ENCODE results near the gene MMP15.
"Not testable (repeated sequence)": the region's sequence is repeated elsewhere in the genome, so short reads cannot be mapped to it uniquely, and the experiment has no call there.

The MMP15 gene

DNA sequence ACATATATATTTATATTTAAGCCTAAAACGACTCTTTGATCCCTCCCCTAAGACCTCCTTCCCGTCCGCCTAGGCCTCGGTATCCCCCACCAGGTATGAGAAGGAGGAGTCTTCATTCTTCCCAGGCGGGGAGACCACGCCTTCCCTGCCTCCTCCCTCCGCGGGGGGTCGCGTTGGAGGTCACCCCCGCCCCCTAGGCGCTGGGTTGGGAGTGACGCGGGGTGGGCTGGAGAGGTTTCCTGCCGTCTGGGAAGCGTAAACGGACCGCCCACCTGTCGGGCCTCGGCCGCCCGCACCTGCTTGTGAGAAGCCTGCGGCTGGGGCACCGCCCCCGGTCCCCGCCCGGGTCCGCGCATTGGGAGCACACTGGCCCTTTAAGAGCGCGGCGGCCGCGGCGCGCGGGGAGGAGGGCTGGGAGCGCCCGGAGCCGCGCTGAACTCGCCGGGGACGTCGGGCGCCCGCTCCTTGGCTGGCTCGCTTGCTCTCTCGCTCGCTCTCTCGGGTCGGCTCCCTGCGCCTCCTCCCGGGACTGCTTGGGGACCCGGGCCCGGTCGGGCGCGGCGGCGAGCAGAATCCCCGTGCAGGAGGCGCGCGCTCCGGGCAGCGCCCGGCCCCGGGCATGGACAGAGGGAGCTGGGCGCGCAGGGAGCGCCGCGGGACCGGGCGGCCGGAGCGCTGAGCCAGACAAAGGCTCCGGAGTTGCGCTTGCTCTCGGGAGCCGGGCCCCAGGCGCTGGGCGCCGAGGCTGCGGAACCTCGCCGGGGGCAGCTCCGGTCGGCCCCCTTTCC lies at the start of gene MMP15:
Gene MMP15, plus strand, starts transcription at position 404 of the 788 bp plus-strand sequence. CDS start 597 bp downstream, outside the sequence.
- peak; percentile 92 for DNase-seq

GRCh38 chr16:57976331-57976796 lies 49.2 kb upstream of the MMP15 start:
- DNase-seq: no peak

- no peak for DNase-seq
These were observed 48.0 kb upstream of the MMP15 start for GRCh38 chr16:57977418-57978069.

GRCh38 chr16:57978070-57978465 lies 47.5 kb upstream of the MMP15 start:
- DNase-seq: not testable (repeated sequence)

DNA sequence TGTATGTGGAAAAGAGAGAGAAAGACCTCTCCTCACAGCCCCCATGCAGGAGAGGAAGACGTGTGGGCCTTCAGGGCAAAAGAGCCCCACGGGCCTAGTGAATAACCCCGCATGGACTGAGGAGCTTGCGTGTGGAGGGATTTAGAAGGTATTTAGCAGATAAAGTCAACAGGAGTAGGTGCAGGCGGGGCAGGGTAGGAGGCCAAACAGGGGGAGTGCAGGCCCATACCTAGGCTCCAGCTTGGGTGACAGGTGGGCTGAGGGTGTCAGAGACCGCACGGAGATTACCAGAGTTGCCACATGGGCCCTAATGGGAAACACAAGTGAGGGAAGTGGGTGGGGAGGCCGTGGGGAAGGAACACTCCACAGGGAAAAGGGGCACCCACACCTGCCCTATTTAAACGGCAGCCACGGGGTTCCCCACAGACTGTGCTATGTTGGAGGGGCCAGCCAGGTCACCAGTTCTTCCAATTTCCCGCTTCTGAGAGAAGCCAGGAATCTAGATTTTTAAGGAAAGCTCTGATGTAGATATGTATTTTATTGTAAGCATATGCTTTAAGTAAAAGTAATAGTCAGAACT lies 46.5 kb upstream of the MMP15 start:
- DNase-seq: no peak

DNA sequence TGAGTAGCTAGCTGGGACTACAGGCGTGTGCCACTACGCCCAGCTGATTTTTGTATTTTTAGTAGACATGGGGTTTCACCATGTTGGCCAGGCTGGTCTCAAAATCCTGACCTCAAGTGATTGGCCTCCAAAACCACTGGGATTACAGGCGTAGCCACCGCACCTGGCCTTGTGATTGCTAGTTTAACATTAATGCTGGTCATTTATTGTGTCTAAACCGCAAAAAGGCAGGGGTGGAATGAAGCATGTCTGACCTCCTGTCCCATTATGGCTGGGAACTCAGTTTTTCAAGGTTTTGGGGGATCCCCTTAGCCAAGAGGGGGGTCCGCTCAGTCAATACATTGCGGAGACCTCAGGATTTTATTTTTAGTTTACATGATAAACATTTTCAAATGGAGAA lies 43.9 kb upstream of the MMP15 start:
- DNase-seq: no peak

- DNase-seq: no peak
These were observed 43.2 kb upstream of the MMP15 start for GRCh38 chr16:57982385-57982784.

- no peak for DNase-seq
These were observed 40.9 kb upstream of the MMP15 start for GRCh38 chr16:57984443-57985203.

DNA sequence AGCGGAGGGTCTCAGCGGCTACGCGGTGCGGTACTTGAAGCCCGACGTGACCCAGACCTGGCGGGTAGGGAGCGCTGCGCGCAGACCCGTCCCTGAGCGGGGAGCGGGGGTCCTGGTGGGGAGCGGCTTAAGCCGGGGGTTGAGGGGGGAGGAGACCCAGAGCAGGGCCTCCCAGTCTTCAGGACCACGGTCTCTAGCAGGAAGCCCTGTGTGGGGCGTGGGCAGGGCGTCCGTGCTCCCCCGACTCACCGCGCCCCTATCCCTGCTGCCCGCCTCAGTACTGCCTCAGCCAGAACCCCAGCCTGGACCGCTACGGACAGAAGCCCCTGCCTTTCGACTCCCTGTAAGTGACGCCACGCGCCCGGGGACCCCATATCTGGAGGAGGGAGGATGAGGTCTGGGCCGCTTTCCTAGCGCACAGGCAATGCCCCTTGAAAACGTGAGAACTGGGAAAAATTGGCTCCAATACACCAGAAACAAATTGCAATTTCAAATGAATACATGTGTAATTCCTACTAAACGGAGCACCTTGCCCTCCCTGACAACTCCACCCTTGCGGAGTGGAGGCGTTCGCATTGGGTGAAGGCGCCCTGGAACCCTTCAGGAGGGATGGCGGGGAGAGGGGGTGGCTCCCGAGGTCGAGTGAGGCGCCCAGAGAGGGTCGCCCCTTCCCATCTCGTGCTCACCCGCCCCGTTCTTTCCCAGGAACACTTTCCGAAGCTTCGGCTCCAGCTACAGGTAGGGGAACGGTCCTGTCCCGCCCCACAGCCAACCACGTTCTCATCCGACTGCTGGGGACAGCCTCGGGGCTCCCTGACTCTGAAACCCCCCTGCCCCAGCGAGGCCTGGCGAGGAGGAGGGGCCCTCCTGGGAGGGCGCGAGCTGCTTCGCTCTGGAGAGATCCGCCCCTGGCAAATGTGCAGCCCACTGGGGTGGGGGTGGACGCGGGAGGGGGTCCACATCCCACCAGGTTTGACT lies 40.1 kb upstream of the MMP15 start:
- DNase-seq: no peak

- DNase-seq: no peak
These were observed 39.4 kb upstream of the MMP15 start for GRCh38 chr16:57986196-57986595.

DNA sequence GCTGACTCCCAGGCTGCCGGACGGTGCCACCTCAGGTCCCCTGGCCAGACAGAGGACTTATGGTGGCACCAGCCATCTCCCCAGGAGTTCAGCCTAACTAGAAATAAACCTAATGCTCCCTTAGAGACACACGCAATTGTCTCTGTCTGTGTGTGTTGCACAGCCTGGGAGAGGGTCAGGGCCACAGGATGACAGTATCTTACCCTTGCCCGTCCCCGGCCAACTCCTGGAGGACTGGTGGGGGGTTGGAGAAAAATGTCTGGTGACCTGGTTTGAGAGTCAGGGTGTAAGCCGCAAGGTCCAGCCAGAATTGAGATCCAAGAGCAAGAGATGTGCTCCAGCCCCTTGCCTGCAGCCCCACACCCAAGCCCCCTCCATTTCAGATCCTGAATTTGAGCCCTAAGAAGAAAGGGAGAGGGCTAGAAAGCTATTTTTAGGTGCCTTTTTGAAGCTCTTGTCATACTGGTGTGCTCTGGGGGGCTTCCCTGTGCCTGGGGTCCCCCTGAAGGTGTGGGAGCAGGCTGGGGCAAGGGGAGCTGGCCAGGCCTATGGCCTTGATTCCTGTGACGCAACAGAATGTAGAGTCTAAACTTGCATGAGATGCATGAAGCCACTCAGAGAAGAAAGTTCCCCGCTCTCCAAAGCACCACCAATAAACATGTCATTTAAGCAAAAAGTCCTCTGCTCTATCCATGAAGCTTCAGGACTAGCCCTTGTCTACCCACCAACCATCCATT lies 37.9 kb upstream of the MMP15 start:
- no peak for DNase-seq

- DNase-seq: peak; percentile 84
These were observed 36.6 kb upstream of the MMP15 start for GRCh38 chr16:57988929-57989328.

- no peak for DNase-seq
These were observed 33.9 kb upstream of the MMP15 start for GRCh38 chr16:57991551-57992059.

DNA sequence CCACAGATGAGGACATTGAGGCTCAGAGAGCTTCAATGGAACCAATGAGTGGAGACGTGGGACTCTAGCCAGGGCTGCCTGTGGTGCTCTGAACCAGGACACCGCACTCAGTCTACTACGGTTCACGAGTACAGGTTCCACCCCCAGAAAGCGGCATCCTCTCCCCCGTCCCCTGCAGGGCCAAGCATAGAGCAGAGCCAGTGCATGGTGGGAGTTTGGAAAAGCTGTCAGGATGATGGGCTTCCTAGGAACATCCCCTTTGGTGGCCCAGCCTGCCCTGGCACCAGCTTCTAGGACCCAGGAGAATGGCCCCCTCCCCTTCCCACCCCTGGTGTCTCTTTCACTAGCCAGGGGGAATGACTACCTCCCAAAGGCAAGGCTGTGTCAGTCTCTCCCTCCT lies 33.5 kb upstream of the MMP15 start:
- no peak for DNase-seq

DNA sequence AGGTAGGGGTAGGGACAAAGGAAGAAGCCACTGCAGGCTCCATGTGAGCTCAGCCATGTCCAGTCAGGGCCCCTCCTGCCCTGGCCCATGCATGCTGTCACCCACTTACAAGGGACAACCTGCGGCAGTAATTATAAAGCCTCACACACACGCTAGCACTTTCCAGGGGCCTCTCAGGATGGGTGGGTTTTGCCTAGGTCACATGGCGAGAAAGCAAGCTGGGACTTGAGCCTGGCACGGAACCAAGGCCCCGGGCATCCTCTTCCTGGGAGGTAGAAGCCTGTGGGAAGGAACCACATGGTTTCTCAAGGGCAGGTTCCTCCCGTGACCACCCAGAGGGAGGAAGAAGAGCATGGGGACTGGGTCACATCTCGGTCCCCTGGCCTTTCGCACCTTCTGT lies 32.1 kb upstream of the MMP15 start:
- no peak for DNase-seq

DNA sequence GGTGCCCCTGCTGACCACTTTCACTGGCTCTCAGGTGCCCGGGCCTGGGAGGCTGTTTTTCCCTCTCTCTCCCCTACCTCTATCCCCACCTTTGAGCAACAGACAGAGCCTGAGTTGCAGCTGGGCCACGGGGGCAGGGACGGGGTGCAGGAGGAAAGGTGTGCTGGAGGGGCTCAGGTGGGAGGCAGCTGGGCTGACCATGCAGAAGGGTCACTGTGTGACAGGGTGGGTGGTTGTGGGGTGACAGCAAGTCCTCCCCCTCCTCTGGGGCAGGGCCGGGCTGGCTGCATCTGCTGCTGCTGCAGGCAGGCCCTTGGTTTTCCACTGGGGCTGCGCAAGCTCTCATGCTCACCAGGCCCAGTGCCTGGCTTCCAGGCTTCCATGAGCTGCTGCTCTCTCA lies 31.7 kb upstream of the MMP15 start:
- no peak for DNase-seq

DNA sequence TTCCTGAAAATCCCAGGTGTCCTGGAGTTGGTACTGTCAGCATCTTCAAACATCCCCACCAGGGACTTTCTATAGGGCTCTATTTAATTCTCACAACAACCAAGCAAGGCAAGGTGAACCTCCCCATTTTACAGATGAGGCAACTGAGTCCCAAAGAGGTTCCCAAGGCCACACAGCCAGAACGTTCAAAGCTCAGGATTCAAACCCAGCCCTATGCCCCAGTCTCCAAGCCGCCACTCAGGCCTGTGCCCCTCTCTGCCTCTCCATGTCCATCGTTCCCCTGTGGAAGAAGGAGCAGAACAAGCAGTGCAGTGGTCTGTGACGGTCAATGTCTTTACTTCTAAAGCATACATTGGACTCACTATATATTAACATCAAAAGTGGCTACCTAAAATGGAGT lies 31.2 kb upstream of the MMP15 start:
- DNase-seq: no peak

DNA sequence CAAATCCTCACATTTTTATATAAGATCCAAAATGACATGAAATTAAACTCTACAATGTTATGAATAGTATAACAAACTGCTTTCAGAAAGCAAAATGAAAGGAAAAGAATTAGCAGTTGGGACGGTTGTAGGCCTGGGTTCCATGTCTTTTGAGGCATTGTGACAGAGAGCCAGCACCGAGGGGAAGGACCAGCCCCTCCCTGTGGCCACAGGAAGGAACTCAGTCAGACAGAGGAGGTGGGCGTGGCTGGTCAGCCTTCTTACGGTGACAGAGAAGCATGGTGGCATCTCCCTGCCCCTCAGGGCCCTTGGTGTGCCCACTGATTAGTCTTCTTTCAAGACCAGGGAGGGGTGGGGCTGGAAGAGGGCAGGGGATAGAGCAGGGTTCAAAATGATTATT lies 30.8 kb upstream of the MMP15 start:
- DNase-seq: no peak

- DNase-seq: no peak
These were observed 29.7 kb upstream of the MMP15 start for GRCh38 chr16:57995721-57996405.

- DNase-seq: no peak
These were observed 29.0 kb upstream of the MMP15 start for GRCh38 chr16:57996406-57997175.
